GM18511 (cell line): ENCODE results near the gene SHISA8.
"Not testable (repeated sequence)": the region's sequence is repeated elsewhere in the genome, so short reads cannot be mapped to it uniquely, and the experiment has no call there.

ENCODE experiments used
- ATAC-seq: cut with Tn5 transposase; IDR thresholded peaks from one replicate; pipeline ENCODE4 v1.9.1; 2021; ENCODE audit warnings: mild to moderate bottlenecking, moderate library complexity; ENCODE audit not compliant: unreplicated experiment

The SHISA8 gene

DNA sequence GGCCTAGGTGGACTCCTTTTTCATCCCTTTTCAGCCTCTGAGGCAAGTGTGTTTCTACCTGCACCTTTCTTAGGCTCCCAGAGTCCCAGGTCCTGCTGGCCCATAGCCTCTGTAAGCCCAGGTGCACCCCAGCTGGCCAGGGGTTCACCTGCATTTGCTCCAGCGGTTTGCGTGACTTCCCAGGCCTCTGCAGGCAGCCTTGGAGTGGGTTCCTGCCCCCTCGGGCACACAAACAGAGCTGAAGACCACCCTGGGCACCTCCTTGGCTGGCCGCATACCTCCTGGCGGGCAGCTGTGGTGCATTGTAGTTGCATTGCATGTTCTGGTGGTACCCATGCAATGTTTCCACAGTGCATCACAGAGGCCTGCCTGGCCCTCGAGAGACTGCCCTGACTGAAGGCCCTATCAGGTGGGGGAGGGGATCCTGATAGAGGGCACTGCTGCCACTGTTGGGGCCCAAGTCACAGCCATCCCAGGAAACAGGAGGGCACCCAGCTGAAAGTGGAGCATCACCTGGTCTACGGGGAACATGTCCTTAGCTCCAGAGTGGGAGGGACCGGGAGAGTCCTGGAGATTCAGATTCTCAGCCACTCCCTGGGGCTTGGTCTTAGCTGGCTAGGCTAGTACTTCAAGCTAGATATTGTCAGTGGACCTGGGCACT is 14.1 kb downstream of the SHISA8 start:
- no peak for ATAC-seq

DNA sequence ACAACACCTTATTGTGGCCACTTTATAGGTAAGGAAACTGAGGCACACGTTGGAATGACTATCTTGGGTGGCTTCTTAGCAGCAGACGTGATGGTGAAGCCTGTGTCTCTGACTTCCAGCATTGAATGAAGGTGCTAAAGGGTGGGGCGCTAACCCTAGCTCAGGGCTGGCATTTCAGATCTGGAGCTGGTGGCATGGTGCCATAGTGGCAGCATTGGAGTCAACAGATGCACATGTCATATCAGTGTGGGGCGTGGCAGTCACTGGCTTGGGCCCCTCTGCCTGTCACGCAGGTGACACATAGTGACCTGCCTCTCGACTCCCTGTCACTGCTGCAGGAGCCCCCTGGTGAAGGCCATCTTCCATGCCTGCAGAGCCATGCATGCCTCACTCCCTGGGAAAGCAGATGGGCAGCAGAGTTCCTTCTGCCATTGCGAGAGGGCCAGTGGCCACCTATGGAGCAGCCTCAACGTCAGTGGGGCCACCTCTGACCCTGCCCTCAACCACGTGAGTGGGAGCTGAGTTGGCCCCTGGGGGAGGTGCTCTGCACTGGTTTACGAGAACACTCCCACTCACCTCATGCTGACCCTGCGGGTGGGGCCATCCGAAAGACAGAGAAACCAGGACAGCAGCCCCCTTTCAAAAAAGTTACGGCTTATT is 14.8 kb downstream of the SHISA8 start:
- ATAC-seq = no peak

DNA sequence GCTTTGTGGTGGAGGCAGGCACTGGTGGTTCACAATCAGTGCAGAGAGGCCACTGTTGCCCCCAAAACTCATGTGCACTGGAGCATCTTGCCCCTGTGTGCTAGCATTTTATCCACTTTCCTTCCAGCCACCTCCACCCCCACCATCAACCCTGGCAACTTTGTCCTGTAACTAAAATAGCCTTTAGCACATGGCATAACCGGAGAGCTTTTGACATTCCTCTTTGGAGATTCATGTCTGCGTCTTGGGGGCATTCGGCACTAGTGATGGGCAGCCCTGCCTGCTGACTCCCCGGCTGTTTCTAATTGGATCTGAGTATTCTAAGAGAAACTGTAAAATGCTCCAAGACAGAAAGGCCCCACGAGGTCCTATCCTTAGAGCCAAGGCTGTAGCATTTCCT is 15.8 kb downstream of the SHISA8 start:
- no peak for ATAC-seq

DNA sequence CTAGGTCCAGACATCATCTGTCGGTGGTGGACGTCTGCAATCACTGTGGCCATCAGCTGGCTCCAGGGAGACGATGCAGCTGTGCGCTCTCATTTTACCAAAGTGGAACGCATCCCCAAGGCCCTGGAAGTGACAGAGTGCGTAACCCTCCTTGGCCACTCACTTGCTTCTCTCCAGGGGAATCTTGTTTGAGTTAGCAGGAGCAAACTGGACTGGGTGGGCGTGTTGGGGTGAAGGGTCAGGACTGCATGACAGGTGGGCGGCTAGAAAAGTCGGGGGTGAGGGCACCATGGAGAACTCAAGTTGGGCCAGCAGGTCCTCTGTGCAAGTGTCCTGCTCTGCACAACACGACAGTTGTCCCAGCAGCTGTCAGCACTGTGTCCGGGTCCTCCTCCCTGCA is 16.2 kb downstream of the SHISA8 start:
- no peak for ATAC-seq

DNA sequence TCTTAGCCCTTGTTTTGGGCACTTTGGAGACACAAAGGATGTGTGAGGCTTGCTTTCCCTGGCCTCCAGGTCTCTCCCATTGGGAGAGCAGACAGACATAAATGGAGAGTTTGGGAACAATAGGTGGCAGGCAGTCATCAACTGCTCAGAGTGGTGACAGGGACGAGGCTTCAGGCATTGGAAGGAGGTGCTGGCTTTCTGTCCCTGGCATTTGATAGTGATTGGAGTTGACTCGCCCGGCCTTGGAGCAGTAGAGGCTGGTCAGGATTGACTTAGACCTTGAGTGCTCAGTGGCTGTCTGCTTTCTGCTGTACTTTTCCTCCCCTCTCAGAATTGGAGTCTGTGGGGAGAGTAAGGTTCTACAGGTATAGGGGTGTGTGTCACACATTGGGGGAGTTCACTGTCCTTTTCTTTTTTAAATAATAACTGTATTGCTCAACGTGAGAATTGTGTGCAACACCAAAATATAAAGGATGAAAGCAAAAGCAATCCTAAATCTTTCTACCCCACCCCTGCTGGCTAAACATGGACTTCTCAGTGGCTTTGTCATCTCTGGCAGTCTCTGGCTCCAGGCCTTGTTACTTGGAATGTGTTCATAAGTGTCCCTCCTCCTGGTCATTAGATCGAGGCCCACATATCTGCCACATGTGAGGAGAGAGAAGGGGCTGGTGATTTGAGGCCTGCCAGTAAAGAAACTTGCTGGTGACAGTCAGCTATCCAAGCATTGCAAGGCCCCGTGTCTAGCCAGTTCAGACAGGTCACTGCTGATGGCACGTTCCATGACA is 21.1 kb downstream of the SHISA8 start:
- no peak for ATAC-seq

DNA sequence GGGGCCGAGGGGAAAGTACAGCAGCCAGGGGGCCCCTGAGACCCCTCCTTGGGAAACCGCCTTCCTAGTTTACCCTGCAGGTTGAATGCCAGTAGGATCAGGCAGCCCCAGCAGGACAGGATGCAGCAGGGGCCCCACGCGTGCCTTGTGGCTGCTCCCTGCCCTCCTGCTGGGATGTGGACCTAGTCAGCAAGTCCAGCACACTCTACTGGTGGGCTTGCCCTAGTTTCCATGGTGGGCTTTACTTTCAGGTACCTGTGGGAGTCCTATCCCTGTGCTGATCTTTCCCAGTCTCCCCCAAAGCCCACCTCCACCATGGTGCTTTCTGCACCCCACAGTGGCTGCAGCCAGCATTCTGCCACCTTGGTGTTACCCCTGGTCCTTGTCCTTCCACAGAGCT is 22.2 kb downstream of the SHISA8 start:
- no peak for ATAC-seq

DNA sequence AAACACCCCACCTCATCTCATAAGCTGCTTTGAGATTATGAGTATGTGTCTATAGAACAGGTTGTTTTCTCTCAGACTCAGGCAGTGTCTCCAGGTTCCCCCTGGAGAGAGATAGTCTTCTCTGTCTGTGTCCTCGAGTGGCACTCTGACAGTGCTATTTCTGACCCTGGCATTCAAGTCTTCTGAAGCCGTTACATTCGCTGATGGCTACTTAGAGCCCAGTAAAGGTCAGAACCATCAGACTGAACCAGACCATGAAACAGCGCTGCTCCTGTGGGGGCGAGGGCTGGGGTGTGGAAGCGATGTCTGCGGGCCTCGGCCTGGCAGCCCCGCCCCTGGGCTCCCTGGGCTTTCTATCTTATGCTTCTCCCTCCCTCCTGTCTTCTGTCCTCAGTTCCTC is 23.5 kb downstream of the SHISA8 start:
- ATAC-seq = no peak

DNA sequence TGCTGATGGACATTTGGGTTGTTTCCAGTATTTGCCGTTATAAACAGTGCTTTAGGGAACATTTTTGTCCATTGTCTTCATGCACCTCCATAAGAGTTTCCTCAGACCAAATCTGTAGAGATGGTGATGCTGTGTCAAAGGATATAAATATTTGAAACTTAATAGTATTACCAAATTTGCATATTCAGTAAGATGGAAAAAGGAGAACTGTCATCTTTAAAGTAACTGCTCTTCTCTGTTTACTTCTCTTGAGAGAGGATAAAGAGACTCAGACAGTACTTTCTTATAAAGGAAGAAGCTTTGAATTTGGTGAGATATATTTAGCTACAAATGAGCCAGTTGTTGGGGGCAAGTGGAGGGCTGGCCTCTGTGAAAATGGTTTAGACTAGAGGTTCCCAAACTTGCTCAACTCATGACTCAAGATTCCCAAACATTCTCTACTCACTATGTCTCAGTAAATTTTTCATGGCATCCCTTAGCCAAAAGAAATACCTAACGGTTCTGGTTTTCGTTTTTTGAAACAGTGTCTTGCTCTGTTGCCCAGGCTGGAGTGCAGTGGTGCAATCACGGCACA is 26.2 kb downstream of the SHISA8 start:
- no peak for ATAC-seq

DNA sequence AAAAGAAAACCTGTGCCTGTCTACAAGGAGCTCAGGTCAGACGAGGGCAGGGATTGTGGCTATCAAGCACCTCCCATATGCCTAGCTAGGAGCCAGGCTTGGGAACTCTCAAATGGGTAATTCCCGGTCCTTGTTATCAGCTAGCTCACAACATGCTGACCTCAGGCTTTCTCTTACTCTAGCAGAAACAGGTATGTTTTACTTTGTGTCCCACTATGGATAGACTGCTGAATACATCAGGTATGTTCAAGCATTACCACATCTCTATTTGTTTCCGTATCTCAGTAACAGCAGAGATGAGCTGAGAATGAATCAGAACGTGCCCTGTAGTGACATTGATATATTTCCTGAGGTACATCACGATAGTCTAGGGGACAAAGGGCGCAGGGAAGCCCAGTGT is 29.4 kb downstream of the SHISA8 start:
- no peak for ATAC-seq

DNA sequence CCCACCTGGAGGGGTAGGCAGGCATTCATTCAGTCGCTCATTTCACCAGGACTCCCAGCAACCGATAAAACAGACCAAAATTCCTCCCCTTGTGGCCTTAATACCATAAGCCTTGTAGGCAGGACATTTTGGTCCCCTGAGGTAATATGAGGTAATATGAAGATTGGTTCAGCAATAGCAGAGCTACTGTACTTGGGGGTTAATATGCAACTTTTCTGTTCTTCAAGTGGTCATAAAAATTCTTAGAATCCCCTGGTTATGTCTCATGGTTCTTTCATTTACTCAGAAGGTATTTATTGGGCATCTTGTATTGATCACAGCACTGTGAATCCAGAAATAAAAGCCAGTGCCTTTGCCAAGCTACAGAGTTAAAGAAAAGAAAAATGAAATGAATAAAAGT is 29.8 kb downstream of the SHISA8 start:
- ATAC-seq = no peak

DNA sequence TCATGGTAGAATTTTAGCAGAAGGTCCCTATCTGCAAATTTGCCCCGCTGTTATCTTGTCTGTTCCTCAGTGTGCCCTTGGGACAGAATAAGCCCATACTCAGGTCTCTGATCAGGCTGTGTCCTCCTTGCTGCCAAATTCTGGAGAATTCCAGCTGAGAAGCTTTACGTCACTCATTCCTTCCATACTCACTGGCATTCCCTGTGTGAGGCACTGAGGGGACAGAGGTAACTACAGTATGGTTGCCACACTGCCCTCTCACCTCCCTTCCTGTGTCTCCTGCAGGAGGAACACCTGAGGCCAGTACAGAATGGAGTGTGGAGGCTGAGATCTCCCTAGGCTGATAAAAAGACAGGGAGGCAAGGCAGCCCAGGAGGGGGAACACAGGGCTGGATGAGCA is 31.5 kb downstream of the SHISA8 start:
- no peak for ATAC-seq

DNA sequence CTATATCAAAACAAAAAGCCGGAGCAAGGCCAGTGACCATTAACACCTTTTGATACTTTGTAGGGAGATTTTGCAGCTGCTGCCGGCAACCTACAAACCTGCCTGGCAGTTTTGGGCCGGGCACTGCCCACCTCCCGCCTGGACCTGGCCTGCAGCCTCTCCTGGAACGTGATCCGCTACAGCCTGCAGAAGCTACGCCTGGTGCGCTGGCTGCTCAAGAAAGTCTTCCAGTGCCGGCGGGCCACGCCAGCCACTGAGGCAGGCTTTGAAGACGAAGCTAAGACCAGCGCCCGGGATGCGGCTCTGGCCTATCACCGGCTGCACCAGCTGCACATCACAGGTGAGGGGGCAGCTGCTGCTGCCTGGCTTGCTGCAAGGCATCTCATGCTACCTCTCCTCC is 34.2 kb downstream of the SHISA8 start:
- ATAC-seq = no peak

DNA sequence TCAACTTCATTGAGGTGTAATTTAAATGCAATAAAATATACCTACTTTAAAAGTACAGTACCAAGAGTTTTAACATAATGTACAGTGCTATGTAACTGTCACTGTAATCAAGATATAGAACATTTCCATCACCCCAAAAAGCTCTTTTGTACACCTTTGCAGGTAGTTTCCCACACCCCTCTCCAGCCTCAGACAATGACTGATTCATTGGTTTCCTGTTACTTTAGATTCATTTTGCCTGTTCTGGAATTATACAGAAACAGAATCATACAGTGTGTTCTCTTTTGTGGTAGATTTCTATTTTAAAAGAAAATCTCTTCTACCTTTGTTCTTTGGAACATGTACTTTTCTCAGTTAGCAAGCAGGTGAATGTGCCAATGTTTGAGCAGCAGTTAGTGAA is 38.2 kb downstream of the SHISA8 start:
- ATAC-seq = no peak

DNA sequence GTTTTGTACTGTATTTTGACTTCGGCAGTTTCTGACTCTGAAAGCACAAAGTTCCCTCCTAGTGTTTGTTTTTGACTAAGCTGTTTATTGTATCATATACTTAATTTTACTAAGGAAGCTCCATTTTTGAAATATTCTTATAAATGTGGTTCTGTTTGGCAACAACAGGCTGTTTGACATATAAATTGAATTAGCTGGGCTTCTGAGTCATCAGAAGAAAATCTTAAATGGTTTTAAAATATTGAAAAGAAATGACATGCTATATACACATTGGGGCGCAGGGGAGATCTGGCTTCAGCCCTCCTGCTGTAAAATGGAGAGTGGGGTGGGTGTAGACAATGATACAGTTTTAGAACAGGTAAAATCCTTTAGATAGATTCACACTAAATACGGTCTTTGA is 38.6 kb downstream of the SHISA8 start:
- ATAC-seq = no peak

DNA sequence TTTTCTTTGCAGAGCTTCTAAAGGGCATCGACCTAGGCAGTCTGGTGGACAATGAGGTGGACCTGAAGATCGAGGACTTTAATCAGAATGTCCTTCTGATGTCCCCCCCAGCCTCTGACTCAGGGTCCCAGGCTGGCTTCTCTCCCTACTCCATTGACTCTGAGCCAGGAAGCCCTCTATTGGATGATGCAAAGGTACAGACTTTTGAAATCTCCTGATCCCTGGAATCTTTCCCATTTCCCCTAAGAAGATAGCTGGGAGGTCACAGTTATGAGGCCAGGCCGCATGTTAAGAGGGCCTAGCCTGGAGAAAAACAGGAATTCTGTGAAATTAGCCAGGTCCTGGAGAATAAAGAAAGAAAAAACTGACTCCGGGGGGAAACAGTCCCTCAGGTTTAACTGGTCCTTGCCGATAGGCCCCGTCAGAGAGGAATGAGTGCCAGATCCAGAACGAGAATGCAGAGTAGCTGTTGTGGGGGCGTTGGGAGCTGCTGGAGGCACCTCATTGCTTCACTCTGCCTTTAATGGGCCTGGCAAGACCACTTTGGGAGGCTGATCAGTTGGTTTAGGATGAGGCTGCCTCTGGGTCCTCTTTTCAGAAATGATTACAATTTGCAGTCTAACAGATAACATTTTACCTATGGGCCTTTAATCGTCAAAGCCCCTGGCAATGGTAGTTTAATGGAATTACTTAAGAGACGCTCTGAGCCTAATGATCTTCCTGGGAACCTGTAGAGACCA is 39.2 kb downstream of the SHISA8 start:
- ATAC-seq = no peak

DNA sequence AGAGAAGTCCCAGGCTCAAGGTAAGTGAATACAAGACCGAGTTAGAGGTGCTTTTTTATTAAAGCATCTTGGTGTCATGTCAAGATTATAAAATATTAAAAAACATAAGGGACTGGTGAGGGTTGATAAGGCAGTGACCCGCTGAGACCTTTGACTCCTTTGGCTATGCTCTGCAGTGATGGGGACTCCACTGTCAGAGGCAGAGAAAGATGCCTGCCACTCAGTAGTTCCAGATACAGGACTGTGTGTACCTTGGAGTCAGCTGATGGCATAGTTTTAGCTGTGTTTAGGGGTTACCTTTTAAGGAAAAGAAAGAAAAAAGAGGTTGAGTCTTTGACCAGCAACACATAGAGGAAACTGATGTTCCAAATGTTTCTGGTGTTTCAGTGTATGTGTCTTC is 40.8 kb downstream of the SHISA8 start:
- ATAC-seq = no peak

DNA sequence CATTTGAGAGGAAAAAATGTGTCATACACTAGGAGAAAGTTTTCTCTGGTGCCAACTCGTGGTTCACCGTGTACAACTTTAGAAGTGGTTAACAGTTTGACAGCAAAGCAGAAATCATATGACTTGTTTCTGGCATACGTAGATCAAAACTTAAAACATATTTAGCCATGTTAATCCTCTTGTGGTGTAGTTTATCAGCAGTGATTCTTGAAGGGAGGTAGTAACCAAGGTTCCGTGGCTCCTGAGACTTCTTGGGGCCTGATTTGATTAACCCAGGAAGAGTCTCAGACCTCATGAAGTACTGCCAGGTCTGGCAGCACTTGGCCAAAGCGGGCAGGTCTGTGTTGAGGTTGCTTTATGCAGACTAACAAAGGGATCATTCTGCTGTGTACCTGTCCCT is 41.5 kb downstream of the SHISA8 start:
- ATAC-seq = no peak

DNA sequence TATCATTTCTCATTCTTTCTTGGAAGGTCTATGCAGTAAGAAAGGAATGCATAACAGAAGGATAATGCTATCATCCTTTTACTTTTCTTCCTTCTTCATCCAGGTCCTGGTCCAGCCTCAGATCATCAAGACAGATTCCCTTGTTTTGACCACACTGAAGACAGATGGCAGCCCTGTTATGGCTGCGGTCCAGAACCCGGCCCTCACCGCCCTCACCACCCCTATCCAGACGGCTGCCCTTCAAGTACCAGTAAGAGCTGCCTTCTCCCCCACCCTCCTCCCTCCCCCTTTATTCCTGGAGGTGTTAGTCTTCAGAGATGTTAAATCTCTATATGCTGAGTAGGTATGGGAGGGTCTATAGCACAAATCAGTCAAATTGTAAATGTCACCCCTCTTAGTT is 44.1 kb downstream of the SHISA8 start:
- ATAC-seq = no peak

DNA sequence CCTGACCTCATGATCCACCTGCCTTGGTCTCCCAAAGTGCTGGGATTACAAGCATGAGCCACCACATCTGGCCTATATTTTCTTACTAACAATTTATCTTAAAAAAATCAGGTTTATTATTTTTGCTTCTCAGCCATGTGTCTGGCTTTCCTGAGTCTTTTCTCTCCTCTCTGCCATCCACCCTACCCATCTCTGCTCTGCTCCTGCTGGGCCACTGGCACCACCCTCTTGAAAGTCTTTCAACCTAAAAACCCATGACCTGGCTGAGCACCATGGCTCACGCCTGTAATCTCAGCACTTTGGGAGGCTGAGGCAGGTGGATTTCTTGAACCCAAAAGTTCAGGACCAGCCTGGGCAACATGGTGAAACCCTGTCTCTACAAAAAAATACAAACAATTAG is 44.8 kb downstream of the SHISA8 start:
- not testable (repeated sequence) for ATAC-seq

DNA sequence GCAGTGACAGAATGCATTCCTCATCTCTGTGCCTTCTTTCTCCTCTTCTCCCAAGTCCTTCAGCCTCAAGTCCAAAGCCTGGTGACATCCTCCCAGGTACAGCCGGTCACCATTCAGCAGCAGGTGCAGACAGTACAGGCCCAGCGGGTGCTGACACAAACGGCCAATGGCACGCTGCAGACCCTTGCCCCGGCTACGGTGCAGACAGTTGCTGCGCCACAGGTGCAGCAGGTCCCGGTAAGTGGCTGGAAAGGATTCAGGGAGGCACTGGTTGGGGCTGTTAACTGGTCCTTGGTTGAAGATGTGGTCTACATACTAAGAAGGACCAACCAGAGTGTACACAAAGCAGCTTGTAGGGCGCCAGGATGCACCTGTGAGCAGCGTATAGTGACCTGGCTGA is 46.3 kb downstream of the SHISA8 start:
- ATAC-seq = no peak

DNA sequence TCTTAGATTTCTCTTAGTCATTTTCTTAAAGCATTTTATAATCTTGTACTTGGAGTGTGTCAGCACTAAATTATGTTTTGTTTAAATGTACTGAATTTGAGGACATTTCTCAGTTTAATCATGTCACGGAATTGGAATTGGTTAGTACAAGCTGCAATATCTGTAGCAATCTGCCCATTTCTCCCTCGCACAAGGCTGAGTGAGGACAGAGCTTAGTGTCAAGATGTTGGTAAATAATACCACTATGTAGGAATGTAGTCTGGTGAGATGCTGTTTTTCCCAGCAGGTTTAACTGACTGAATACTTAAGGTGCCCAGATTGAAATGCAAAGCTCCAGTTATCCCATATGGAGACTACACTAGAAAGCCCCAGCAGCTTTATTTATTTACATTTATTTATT is 51.4 kb downstream of the SHISA8 start:
- no peak for ATAC-seq
